GM18511 (cell line): ENCODE results near the gene PLA2G6.

Experiments
- ATAC-seq: cut with Tn5 transposase; IDR thresholded peaks from one replicate; pipeline ENCODE4 v1.9.1; 2021; ENCODE audit warnings: mild to moderate bottlenecking, moderate library complexity; ENCODE audit not compliant: unreplicated experiment

PLA2G6 gene

GRCh38 chr22:38074181-38075104, 107.2 kb downstream of the PLA2G6 start:
- no peak for ATAC-seq

GRCh38 chr22:38073150-38074130, 108.2 kb downstream of the PLA2G6 start:
- ATAC-seq = no peak

DNA sequence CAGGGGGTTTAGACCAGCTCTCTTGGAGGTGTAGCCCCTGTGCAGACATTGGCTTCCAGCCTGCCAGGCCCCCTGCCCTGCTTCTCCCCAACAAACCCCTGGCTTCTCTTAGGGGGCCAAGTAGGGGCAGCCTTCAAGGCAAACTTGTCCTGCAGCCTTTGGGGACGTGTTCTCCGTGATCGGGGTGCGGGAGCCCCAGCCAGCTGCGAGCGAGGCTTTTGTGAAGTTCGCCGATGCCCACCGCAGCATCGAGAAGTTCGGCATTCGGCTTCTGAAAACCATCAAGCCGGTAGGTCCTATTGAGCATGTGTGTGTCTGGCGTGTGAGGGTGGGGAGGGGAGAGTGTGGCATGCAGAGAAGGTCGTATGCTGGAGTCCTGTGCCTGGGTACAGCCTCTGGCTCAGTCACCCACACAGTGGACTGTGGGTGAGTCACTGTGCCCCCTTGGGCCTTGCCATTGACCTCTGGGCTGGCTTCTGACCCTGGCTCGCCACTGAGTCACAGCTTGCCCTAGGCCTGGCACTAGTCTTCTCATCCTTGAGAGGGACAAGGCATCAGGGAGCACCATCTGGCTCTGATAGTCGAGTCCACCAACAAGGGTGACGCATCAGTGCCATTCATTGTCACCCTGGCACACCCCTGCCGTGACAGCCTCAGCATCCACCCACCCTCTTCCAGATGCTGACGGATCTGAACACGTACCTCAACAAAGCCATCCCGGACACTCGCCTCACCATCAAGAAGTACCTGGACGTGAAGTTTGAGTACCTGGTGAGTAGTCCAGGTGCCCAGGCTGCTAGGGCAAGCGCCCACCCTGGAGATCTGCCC, 109.1 kb downstream of the PLA2G6 start:
- no peak for ATAC-seq

- ATAC-seq = no peak
Measured at GRCh38 chr22:38071421-38072321, 110.0 kb downstream of the PLA2G6 start.

- no peak for ATAC-seq
Measured at GRCh38 chr22:38070250-38070921, 111.2 kb downstream of the PLA2G6 start.

GRCh38 chr22:38069372-38070249, 112.0 kb downstream of the PLA2G6 start:
- ATAC-seq = no peak

DNA sequence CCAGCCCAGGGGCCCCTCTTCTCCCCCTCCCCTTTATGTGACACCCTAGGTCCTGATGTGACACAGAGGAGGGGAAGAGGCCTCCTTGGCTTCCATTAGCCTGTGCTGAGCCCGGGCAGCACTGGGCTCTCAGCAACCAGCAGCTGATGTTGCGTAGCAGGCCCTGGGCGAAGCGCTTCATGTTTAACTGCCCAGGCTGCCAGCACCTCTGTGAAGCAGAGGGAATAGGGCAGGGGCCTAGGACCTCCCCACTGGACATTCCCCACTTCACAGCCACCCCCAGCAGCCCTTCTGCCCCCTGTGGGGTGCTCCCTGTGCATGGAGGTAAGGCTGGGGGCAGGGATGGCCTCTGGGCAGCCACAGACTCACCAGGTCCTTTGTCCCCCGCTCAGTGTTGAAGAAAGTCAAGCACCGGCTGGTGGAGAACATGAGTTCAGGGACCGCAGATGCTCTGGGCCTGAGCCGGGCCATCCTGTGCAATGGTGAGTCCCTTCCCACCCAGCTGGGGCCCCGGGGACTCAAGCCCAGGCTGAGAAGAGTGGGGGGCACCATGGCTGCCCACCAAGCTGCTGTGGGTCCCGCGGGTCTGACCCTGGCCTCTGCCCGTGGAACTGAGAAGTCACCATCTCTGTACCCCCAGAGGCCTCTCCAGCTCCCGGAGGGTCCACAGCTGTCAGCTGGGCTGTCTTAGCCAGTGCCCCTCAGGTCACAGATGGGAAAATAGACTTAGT, 112.8 kb downstream of the PLA2G6 start:
- no peak for ATAC-seq

DNA sequence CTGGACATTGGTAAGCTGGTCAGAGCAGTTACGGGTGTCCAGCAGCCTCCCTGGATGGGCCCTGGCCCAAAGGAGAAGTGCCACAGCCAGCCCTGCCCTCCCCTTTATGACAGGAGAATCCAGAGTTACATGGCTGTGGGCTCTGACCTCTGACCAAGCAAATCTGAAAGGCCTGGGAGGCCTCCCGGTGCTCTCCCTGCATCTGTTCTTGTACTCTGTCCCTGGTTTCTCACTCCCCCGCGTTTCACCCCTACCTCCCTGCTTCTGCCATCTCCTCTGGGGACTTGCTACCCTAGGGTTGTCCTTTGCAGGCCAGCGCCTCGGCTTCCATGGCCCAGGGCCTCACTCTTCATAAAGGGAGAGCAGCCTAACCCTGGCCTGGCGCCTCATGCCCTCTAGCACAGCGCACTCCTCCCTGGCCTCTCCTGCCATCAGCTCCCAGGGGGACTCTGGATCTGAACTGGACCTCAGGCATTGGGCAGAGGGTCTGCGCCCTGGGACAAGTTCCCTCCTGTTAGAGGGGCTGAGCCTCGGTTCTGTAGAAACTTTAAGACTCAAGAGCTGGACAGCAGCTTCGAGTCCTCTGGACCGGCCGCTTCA, 113.8 kb downstream of the PLA2G6 start:
- ATAC-seq = no peak

DNA sequence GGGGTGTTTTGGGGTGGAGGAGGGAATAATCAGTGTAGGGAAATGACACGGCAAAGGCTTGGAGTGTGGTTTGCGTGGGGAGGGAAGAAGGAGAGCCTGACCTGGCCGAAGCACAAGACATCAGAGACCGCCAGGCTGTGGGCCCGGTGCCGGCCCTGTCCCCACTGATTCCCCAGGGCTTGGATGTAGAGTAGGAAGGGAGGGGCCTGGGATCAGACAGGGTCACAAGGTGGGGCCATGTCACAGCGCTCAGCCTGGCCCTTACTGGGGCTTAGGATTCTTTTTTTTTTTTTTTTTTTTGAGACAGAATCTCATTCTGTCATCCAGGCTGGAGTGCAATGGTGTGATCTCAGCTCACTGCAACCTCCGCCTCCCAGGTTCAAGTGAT, 114.6 kb downstream of the PLA2G6 start:
- no peak for ATAC-seq

- ATAC-seq = no peak
Measured at GRCh38 chr22:38066381-38067027, 115.1 kb downstream of the PLA2G6 start.

DNA sequence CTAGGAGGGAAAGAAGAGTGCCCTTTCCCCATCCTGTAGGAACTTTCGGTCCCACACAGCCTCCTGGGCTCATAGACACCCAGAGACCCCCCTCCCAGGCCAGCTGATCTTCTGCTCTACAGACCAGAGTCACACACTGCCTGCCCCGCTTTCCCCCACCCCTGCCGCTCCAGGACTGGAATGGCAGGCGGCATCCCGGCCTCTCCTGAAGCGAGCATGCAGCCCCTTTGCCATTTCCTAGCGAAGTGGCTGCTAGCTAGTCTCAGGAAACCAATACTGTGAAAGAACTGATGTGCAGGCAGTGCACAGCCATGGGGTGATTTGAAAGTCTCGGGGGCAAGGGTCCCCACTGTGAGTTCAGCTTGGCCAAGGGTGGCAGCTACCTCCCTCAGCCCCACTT, 116.1 kb downstream of the PLA2G6 start:
- ATAC-seq = no peak

- no peak for ATAC-seq
Measured at GRCh38 chr22:38062791-38063190, 118.8 kb downstream of the PLA2G6 start.
